ENCODE measurements around the gene CEMIP.
A peak's percentile ranks its signal among the peaks of the same experiment; 100 is the strongest.

Gene CEMIP

GRCh38 chr15:80780416-80781221, 1.4 kb downstream of the CEMIP start:
- DNase-seq, result peak in 4 of 10 donors; percentile 17 to 86 (median 27)
- intact Hi-C loops (cut with DNase I), result no loop called here

GRCh38 chr15:80783260-80783659, 4.1 kb downstream of the CEMIP start:
- intact Hi-C loops (cut with DNase I), result no loop called here
- no peak for DNase-seq

- intact Hi-C loops (cut with DNase I), result no loop called here
- DNase-seq, result no peak
Measured at GRCh38 chr15:80785335-80785734, 6.2 kb downstream of the CEMIP start.

GRCh38 chr15:80785811-80786354, 6.7 kb downstream of the CEMIP start:
- no peak for DNase-seq
- intact Hi-C loops (cut with DNase I), result no loop called here

- intact Hi-C loops (cut with DNase I), result no loop called here
- DNase-seq, result no peak
Measured at GRCh38 chr15:80787316-80787715, 8.1 kb downstream of the CEMIP start.

GRCh38 chr15:80788536-80788935, 9.4 kb downstream of the CEMIP start:
- intact Hi-C loops (cut with DNase I), result no loop called here
- DNase-seq, result peak in 3 of 10 donors; percentile 33 to 88 (median 87)

GRCh38 chr15:80789296-80789695, 10.1 kb downstream of the CEMIP start:
- intact Hi-C loops (cut with DNase I), result no loop called here

GRCh38 chr15:80789796-80790195, 10.6 kb downstream of the CEMIP start:
- intact Hi-C loops (cut with DNase I), result no loop called here
- DNase-seq, result no peak

More at GRCh38 chr15:80789296-80789695, 10.1 kb downstream of the CEMIP start:
- DNase-seq, result no peak

GRCh38 chr15:80790236-80790635, 11.1 kb downstream of the CEMIP start:
- intact Hi-C loops (cut with DNase I), result no loop called here
- DNase-seq, result no peak

- intact Hi-C loops (cut with DNase I), result no loop called here
- DNase-seq, result no peak
Measured at GRCh38 chr15:80791004-80791403, 11.8 kb downstream of the CEMIP start.

- no peak for DNase-seq
- intact Hi-C loops (cut with DNase I), result no loop called here
Measured at GRCh38 chr15:80796407-80796806, 17.2 kb downstream of the CEMIP start.

GRCh38 chr15:80798911-80799310, 19.7 kb downstream of the CEMIP start:
- no peak for DNase-seq
- intact Hi-C loops (cut with DNase I), result no loop called here

- DNase-seq, result no peak
- intact Hi-C loops (cut with DNase I), result no loop called here
Measured at GRCh38 chr15:80800067-80800466, 20.9 kb downstream of the CEMIP start.

GRCh38 chr15:80801891-80802680, 22.9 kb downstream of the CEMIP start:
- no peak for DNase-seq

GRCh38 chr15:80803580-80804525, 24.7 kb downstream of the CEMIP start:
- intact Hi-C loops (cut with DNase I), result no loop called here
- no peak for DNase-seq

More at GRCh38 chr15:80801891-80802680, 22.9 kb downstream of the CEMIP start:
- intact Hi-C loops (cut with DNase I), result no loop called here

GRCh38 chr15:80804970-80805495, 25.9 kb downstream of the CEMIP start:
- DNase-seq, result no peak
- intact Hi-C loops (cut with DNase I), result no loop called here

GRCh38 chr15:80811781-80812315, 32.7 kb downstream of the CEMIP start:
- intact Hi-C loops (cut with DNase I), result no loop called here
- no peak for DNase-seq

GRCh38 chr15:80815106-80815505, 35.9 kb downstream of the CEMIP start:
- no peak for DNase-seq
- intact Hi-C loops (cut with DNase I), result no loop called here

- intact Hi-C loops (cut with DNase I), result no loop called here
- DNase-seq, result no peak
Measured at GRCh38 chr15:80816049-80816653, 37.0 kb downstream of the CEMIP start.
